Measurements from ENCODE around the gene GALNT2. TPM values are rescaled to one million over a fixed set of nuclear protein-coding genes. Genes with fewer than 3 reads are reported as not detected.

GALNT2 gene
- total and polyA plus RNA-seq, 4 experiments from 2014 or later = 11.5 to 20.9 (median 15.8) TPM

DNA sequence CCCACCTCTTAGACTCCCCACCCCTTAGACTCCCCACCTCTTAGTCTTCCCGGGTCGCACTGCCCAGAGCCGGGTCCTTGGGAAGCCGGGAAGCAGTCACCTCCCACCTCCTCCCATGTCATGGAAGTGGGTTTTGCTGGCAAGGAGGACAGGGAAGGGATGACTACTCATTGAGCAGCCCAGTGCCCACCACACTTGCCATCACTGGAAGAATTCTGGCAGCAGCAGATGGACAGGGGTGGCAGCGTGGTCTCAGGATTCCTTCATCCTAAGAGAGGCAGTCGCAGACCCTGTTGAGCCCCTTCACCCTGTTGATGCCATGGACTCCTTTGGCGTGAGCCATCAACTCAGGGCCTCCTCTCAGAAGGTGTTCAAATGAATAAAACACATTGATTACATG is 218.3 kb downstream of the GALNT2 start:
- ChIA-PET POLR2A (ENCODE audit: partially characterized antibody) (no interaction called here), CTCF (ENCODE audit: partially characterized antibody) (interaction anchor here (0.6 kb wide), 1 partner anchor 16 kb away, joined by 3 read pairs; no protein-coding TSS in a partner anchor)
- H3K4me3 ChIP-seq (ENCODE audit: low read length in 2 of 2) = no peak overlapping the region
- Mint-ChIP-seq H3K4me1 (peaks cover 4 to 15% (median 8%) of the 10 kb centered on the region in 4 donors), H3K4me3 (no peak overlapping the region), H3K36me3 (no peaks in the 10 kb centered on the region), H3K27ac (no peak overlapping the region), H3K27me3 (no peaks in the 10 kb centered on the region), H3K9me3 (no peaks in the 10 kb centered on the region)
- intact Hi-C loops (cut with micrococcal nuclease) = no loop called here
- H3K36me3 ChIP-seq (ENCODE audit: insufficient read depth, low read length) = no peaks in the 10 kb centered on the region
- H3K9me3 ChIP-seq (ENCODE audit: control insufficient read depth in 1 of 2, low read length in 2 of 2) = no peaks in the 10 kb centered on the region
- H3K27ac ChIP-seq (ENCODE audit: low read depth, low read length) = no peak overlapping the region
- no peak for DNase-seq
- no peaks in the 10 kb centered on the region for H3K27me3 ChIP-seq (ENCODE audit: insufficient read depth, low read length)
- H3K4me1 ChIP-seq (ENCODE audit: insufficient read depth, low read length) = peaks cover 8% of the 10 kb centered on the region

DNA sequence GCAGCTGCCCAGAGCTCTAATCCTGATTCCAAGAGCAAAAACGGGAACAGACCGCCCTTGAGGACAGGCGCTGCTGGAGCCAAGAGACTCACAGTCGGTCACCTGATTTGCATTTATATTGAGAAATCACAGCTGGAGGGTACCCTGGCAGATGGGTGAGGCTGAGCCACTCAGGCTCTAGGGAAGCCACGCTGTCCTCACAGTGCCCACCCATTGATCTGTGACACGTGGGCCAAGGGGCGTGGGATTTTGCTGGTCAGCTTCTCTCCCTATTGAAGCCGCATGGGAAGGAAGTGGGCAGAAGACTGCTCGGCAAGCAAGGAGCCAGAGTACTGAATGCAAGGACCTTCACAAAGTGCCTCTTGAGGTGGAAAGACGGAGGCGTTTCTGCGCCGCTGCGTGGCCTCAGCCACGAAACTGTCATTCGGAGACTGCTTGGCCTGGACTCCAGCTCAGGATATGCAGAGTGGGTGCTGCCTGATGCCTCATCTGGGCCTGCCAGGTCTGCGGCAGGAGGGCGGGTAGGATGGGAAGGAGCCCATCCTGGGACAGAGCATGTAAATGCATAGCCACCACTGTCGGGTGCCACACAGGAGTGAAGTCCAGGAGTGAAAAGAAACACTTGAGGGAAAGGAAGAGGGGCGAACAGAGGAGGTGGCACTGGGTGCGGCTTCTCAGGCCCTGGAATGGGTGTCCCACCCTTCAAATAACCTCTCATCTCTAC is 219.3 kb downstream of the GALNT2 start:
- Mint-ChIP-seq H3K27me3 (peaks cover 3 to 5% of the 10 kb centered on the region in 2 donors), H3K27ac (peak overlapping the region in 1 of 7 donors; percentile 19), H3K4me1 (peaks cover 4 to 12% (median 8%) of the 10 kb centered on the region in 4 donors), H3K9me3 (no peaks in the 10 kb centered on the region), H3K36me3 (no peaks in the 10 kb centered on the region), H3K4me3 (peak overlapping the region in 1 of 8 donors; percentile 34)
- Histone ChIP-seq H3K4me3 (ENCODE audit: low read length in 2 of 2) (no peak overlapping the region), H3K36me3 (ENCODE audit: insufficient read depth, low read length) (no peaks in the 10 kb centered on the region), H3K9me3 (ENCODE audit: control insufficient read depth in 1 of 2, low read length in 2 of 2) (no peaks in the 10 kb centered on the region), H3K27ac (ENCODE audit: low read depth, low read length) (no peak overlapping the region), H3K4me1 (ENCODE audit: insufficient read depth, low read length) (peaks cover 8% of the 10 kb centered on the region), H3K27me3 (ENCODE audit: insufficient read depth, low read length) (no peaks in the 10 kb centered on the region)
- intact Hi-C loops (cut with micrococcal nuclease) = no loop called here
- no peak for DNase-seq
- CTCF ChIA-PET (ENCODE audit: partially characterized antibody) = no interaction called here
- POLR2A ChIA-PET (ENCODE audit: partially characterized antibody) = no interaction called here

DNA sequence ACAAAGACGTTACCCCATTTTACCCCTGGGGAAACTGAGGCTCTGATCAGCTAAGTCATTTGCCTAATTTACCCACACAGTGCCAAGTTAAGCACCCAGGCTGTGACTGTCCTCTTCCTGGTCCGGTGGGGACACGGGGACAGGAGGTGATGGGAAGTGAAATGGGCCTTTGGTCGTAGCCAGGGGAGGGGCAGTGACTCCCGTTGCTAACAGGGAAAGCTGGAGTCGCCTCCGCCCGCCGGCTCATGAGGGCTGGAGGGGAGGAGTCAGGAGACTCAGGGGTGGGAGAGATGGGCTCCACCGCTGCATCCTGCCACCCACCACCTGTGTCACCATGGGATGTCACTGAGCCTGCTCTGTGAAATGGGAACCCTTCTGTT is 219.8 kb downstream of the GALNT2 start:
- intact Hi-C loops (cut with micrococcal nuclease) = no loop called here
- Mint-ChIP-seq H3K4me3 (no peak overlapping the region), H3K36me3 (no peaks in the 10 kb centered on the region), H3K27me3 (peaks cover 4 to 5% of the 10 kb centered on the region in 2 donors), H3K4me1 (peaks cover 3 to 12% (median 5%) of the 10 kb centered on the region in 4 donors), H3K27ac (no peak overlapping the region), H3K9me3 (no peaks in the 10 kb centered on the region)
- Histone ChIP-seq H3K4me3 (ENCODE audit: low read length in 2 of 2) (no peak overlapping the region), H3K4me1 (ENCODE audit: insufficient read depth, low read length) (peaks cover 4% of the 10 kb centered on the region), H3K27ac (ENCODE audit: low read depth, low read length) (no peak overlapping the region), H3K27me3 (ENCODE audit: insufficient read depth, low read length) (no peaks in the 10 kb centered on the region), H3K9me3 (ENCODE audit: control insufficient read depth in 1 of 2, low read length in 2 of 2) (no peaks in the 10 kb centered on the region), H3K36me3 (ENCODE audit: insufficient read depth, low read length) (no peaks in the 10 kb centered on the region)
- DNase-seq = no peak
- ChIA-PET CTCF (ENCODE audit: partially characterized antibody) (no interaction called here), POLR2A (ENCODE audit: partially characterized antibody) (no interaction called here)

DNA sequence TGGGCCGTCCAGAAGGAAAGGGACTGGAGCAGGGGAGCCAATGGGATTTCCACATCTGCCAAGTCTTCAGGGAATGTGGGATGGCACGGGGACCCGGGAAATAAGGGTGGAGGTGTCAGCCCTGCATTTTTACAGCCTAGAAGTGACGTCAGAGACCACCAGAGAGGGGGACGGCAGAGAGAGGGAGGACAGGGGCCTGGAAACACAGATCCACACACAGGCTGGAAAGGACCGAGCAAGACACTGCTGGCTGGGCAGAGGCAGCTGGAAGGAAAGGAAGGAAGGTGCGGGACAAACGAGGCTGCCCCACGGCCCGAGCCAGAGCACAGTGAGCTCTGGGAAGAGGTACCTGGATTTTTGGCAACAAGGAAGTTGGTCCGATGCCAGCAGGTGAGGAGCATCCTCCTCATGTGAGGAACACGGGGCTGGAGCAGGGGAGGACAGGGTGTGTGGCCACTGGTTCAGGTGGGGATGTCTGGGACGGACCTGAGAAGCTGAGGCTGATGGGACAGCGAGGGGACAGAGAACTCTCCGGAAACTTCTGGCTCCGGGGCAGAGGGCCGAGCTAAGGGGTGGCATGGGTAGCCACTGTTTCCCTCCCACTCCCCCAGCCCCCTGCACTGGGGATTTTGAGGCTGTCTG is 220.8 kb downstream of the GALNT2 start:
- H3K27ac Mint-ChIP-seq = peak overlapping the region in 1 of 7 donors; percentile 55
- no peaks in the 10 kb centered on the region for H3K4me1 ChIP-seq (ENCODE audit: insufficient read depth, low read length)

DNA sequence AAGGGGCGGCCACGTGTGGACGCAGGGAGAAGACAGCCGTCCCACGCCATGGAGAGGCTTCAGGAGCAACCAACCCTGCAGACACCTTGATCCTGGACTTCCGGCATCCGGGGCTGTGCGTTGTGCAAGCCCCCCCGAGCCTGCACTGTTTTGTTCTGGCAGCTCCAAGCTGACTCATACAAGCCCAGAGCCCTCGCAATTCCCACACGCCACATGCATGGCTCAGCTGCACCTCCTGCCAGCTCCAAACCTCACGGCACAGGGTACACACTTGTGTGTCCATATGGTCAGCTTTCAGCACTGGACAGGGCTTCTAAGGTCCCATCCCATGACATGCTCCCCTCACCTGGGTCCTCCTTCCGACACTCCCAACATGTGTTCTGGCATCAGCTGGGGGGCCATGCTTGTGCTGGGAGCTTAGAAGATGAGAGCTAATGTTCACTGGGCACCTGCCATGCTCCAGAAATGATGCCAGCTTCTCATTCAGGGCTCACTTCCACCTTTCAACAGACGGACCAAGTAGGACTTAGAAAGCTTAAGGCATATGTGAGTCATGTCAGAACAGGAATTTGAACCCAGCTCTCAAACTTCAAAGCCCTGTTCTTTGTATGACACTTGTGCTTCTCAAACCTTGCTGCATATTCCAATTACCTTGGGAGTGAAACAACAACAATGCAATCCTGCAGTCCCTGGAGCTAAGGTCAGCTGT is 221.8 kb downstream of the GALNT2 start:
- Histone ChIP-seq H3K27ac (ENCODE audit: low read depth, low read length) (no peak overlapping the region), H3K36me3 (ENCODE audit: insufficient read depth, low read length) (no peaks in the 10 kb centered on the region), H3K27me3 (ENCODE audit: insufficient read depth, low read length) (peaks cover 4% of the 10 kb centered on the region), H3K9me3 (ENCODE audit: control insufficient read depth in 1 of 2, low read length in 2 of 2) (no peaks in the 10 kb centered on the region), H3K4me1 (ENCODE audit: insufficient read depth, low read length) (no peaks in the 10 kb centered on the region), H3K4me3 (ENCODE audit: low read length in 2 of 2) (no peak overlapping the region)
- peaks cover 6 to 7% of the 10 kb centered on the region in 2 donors for H3K27me3 Mint-ChIP-seq
- DNase-seq = no peak
- ChIA-PET POLR2A (ENCODE audit: partially characterized antibody) (no interaction called here), CTCF (ENCODE audit: partially characterized antibody) (no interaction called here)
- no peak overlapping the region for H3K27ac Mint-ChIP-seq
- H3K4me3 Mint-ChIP-seq = no peak overlapping the region
- H3K4me1 Mint-ChIP-seq = peaks cover 0 to 8% (median under 1%) of the 10 kb centered on the region in 4 donors
- no peaks in the 10 kb centered on the region for H3K9me3 Mint-ChIP-seq
- H3K36me3 Mint-ChIP-seq = no peaks in the 10 kb centered on the region
- intact Hi-C loops (cut with micrococcal nuclease) = no loop called here

More for the DNA sequence above, 220.8 kb downstream of the GALNT2 start:
- CTCF ChIA-PET (ENCODE audit: partially characterized antibody) = no interaction called here
- H3K27ac ChIP-seq (ENCODE audit: low read depth, low read length) = no peak overlapping the region
- no peak for DNase-seq
- H3K4me3 Mint-ChIP-seq = no peak overlapping the region
- POLR2A ChIA-PET (ENCODE audit: partially characterized antibody) = no interaction called here
- no peaks in the 10 kb centered on the region for H3K9me3 Mint-ChIP-seq
- intact Hi-C loops (cut with micrococcal nuclease) = no loop called here
- peaks cover 6 to 7% of the 10 kb centered on the region in 2 donors for H3K27me3 Mint-ChIP-seq
- no peaks in the 10 kb centered on the region for H3K36me3 Mint-ChIP-seq
- peaks cover 0 to 8% (median under 1%) of the 10 kb centered on the region in 4 donors for H3K4me1 Mint-ChIP-seq
- no peaks in the 10 kb centered on the region for H3K27me3 ChIP-seq (ENCODE audit: insufficient read depth, low read length)
- H3K9me3 ChIP-seq (ENCODE audit: control insufficient read depth in 1 of 2, low read length in 2 of 2) = no peaks in the 10 kb centered on the region
- H3K36me3 ChIP-seq (ENCODE audit: insufficient read depth, low read length) = no peaks in the 10 kb centered on the region
- H3K4me3 ChIP-seq (ENCODE audit: low read length in 2 of 2) = no peak overlapping the region

DNA sequence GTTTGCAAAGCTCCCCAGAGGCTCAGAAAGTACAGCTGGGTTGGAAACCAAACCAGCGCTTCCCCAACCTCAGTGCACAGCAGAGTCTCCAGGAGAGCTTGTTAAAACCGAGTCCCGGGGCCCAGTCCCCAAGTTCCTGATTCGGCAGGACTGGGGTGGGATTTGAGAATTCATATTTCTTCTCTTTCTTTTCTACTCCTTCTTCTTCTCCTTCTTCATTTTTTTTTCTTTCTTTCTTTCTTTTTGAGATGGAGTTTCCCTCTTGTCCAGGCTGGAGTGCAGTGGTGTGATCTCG is 222.3 kb downstream of the GALNT2 start:
- Mint-ChIP-seq H3K4me3 (no peak overlapping the region), H3K4me1 (peaks cover 0 to 8% (median under 1%) of the 10 kb centered on the region in 4 donors), H3K9me3 (no peaks in the 10 kb centered on the region), H3K27me3 (peaks cover 6 to 11% of the 10 kb centered on the region in 2 donors), H3K36me3 (no peaks in the 10 kb centered on the region), H3K27ac (no peak overlapping the region)
- no peak for DNase-seq
- POLR2A ChIA-PET (ENCODE audit: partially characterized antibody) = no interaction called here
- CTCF ChIA-PET (ENCODE audit: partially characterized antibody) = no interaction called here
- intact Hi-C loops (cut with micrococcal nuclease) = no loop called here
- H3K36me3 ChIP-seq (ENCODE audit: insufficient read depth, low read length) = no peaks in the 10 kb centered on the region
- no peaks in the 10 kb centered on the region for H3K4me1 ChIP-seq (ENCODE audit: insufficient read depth, low read length)
- peaks cover 4% of the 10 kb centered on the region for H3K27me3 ChIP-seq (ENCODE audit: insufficient read depth, low read length)
- no peak overlapping the region for H3K4me3 ChIP-seq (ENCODE audit: low read length in 2 of 2)
- H3K9me3 ChIP-seq (ENCODE audit: control insufficient read depth in 1 of 2, low read length in 2 of 2) = no peaks in the 10 kb centered on the region
- no peak overlapping the region for H3K27ac ChIP-seq (ENCODE audit: low read depth, low read length)

DNA sequence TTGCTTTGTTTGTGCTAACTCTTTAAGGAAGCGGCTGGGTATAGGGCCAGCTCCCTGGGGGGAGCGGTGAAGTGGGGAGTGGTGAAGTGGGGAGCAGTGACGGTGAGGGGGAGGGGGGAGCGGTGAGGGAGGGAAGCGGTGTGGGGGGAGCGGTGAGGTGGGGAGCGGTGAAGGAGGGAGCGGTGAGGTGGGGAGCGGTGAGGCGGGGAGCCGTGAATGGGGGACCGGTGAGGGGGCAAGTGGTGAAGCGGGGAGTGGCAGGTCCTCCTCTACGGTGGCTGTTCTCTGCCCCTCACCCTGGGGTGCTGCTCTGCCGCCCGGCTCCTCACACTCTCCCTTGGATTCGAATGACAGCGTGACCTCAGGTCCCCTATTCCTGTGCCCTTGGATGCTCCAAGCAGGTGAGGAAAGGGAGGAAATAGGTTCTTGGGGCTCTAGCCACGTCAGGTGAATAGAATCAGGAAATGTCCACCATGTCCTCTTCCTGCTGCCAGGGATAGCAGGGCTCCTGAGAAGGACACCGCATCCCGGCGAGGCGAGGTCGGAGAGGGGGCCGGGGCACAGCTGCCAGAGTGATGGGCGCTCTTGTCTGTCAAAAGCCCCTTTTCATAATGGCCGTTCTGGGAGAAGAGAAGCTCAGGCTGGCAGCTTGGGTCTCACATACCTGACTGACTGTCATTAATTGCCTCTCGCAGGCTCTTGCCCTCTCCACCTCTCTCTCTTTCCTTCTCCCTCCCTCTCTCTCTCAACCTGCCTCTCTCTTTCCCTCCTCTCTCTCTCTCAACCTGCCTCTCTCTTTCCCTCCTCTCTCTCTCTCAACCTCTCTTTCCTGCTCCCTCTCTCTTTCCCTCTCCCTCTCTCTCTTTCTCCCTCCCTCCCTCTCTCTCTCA is 224.9 kb downstream of the GALNT2 start:
- Histone ChIP-seq H3K27me3 (ENCODE audit: insufficient read depth, low read length) (peaks cover 4% of the 10 kb centered on the region), H3K27ac (ENCODE audit: low read depth, low read length) (no peak overlapping the region), H3K36me3 (ENCODE audit: insufficient read depth, low read length) (no peaks in the 10 kb centered on the region), H3K4me1 (ENCODE audit: insufficient read depth, low read length) (no peaks in the 10 kb centered on the region), H3K4me3 (ENCODE audit: low read length in 2 of 2) (no peak overlapping the region), H3K9me3 (ENCODE audit: control insufficient read depth in 1 of 2, low read length in 2 of 2) (no peaks in the 10 kb centered on the region)
- Mint-ChIP-seq H3K9me3 (no peaks in the 10 kb centered on the region), H3K27me3 (peaks cover 9 to 21% of the 10 kb centered on the region in 2 donors), H3K36me3 (no peaks in the 10 kb centered on the region), H3K4me3 (no peak overlapping the region), H3K4me1 (peaks cover 0 to 8% (median under 1%) of the 10 kb centered on the region in 4 donors), H3K27ac (no peak overlapping the region)
- POLR2A ChIA-PET (ENCODE audit: partially characterized antibody) = no interaction called here
- CTCF ChIA-PET (ENCODE audit: partially characterized antibody) = interaction anchor here (1.0 kb wide), 1 partner anchor 21 kb away, joined by 3 read pairs; no protein-coding TSS in a partner anchor
- no peak for DNase-seq
- intact Hi-C loops (cut with micrococcal nuclease) = no loop called here

All from CD4-positive, alpha-beta memory T cell (primary cell).